Melanocyte of skin (primary cell): Measurements from ENCODE around the gene PAFAH1B2. TPM values are rescaled to one million over a fixed set of nuclear protein-coding genes. Genes with fewer than 3 reads are reported as not detected.

Experiments used
- total RNA-seq, 2 donors: library from RNA; depleted of rRNA; stranded (reverse); fragments of >200 nt; gene quantifications; 2 replicates each; pipeline ENCODE4 v1.2.3, GENCODE V29; 2012

PAFAH1B2 gene
- total RNA-seq = 100 to 1,000 TPM; 103 to 171 TPM

GRCh38 chr11:117143871-117144476 is at the start of gene PAFAH1B2:
Gene PAFAH1B2 (plus strand): TSS chr11:117144287. CDS start chr11:117152448, 8,161 bp downstream.

GRCh38 chr11:117098269-117099232 is 45.5 kb upstream of the PAFAH1B2 start, which contains the start of gene SIK3:
Gene SIK3 (minus strand): TSS chr11:117098428. CDS start chr11:117098415, 13 bp downstream.

GRCh38 chr11:117178210-117179034 is 34.3 kb downstream of the PAFAH1B2 start, which contains the start of gene SIDT2:
Gene SIDT2 (plus strand): TSS chr11:117178743. CDS start chr11:117179264, 521 bp downstream.

GRCh38 chr11:117199053-117199915 is 55.2 kb downstream of the PAFAH1B2 start, which contains the start of gene TAGLN:
Gene TAGLN (plus strand): TSS chr11:117199370. CDS start chr11:117203014, 3,644 bp downstream.

Other genes starting within 250 kb of the PAFAH1B2 start
- 10 to 100 TPM; 16.0 to 19.3 TPM for gene SIK3, start 45.9 kb upstream of the PAFAH1B2 start, total RNA-seq
- gene SIDT2, start 34.5 kb downstream of the PAFAH1B2 start, total RNA-seq = 10 to 100 TPM; 21.0 to 27.5 TPM
- 10 to 100 TPM in 1 of 2 donors, 1 to 10 TPM in 1; 2.1 to 35.3 TPM for gene TAGLN, start 55.1 kb downstream of the PAFAH1B2 start, total RNA-seq
- 10 to 100 TPM; 32.3 to 39.0 TPM for gene PCSK7, start 87.8 kb downstream of the PAFAH1B2 start, total RNA-seq
- 1 to 10 TPM; 8.6 to 9.7 TPM for gene RNF214, start 88.4 kb downstream of the PAFAH1B2 start, total RNA-seq
- gene BACE1-AS, start 147.1 kb downstream of the PAFAH1B2 start, total RNA-seq = 1 to 10 TPM; 2.7 to 4.1 TPM
- gene BACE1, start 172.0 kb downstream of the PAFAH1B2 start, total RNA-seq = 10 to 100 TPM; 16.5 to 17.3 TPM
- 10 to 100 TPM; 21.7 to 26.6 TPM for gene CEP164, start 183.6 kb downstream of the PAFAH1B2 start, total RNA-seq